ENCODE measurements around the gene PALLD. TPM values are rescaled to one million over a fixed set of nuclear protein-coding genes. Genes with fewer than 3 reads are reported as not detected.

The PALLD gene
- total and polyA plus RNA-seq, 2 donors (not counting 3 experiments of a cell fraction or from before 2014, with no cell fraction given): 13.4 to 48.2 TPM

- H3K9ac ChIP-seq (replicated peaks; ENCODE audit: extremely low read depth, insufficient read depth, low read length): no peak overlapping the region
- FAIRE-seq (no peak), DNase-seq (ENCODE audit: low read depth, low spot score) (no peak)
- no peak for TF ChIP-seq GATA2 (IDR thresholded peaks at IDR 0.05; ENCODE audit: insufficient read depth, insufficient read length, low read depth, low read length)
- no peak for TF ChIP-seq CTCF (IDR thresholded peaks at IDR 0.05; ENCODE audit: extremely low read depth in 1 of 2, insufficient read depth in 1 of 2, low read depth in 1 of 2, low read length in 2 of 2)
- CTCF ChIA-PET: no interaction called here
- no peaks in the 10 kb centered on the region for H4K20me1 ChIP-seq (replicated peaks; ENCODE audit: control insufficient read depth, extremely low read depth, insufficient read depth, low read length)
- H3K36me3 ChIP-seq (ENCODE audit: control insufficient read depth in 2 of 2, extremely low read depth in 1 of 2, insufficient read depth in 2 of 2, low read length in 2 of 2): no peaks in the 10 kb centered on the region
- H2AFZ ChIP-seq (ENCODE audit: low read depth, low read length): peak overlapping the region; percentile 27
- H3K27me3 ChIP-seq (ENCODE audit: control insufficient read depth in 2 of 2, insufficient read depth in 2 of 2, low read length in 2 of 2): no peaks in the 10 kb centered on the region
- no peaks in the 10 kb centered on the region for H3K9me1 ChIP-seq (replicated peaks; ENCODE audit: control insufficient read depth, extremely low read depth, insufficient read depth, low read length)
- dilution Hi-C loops (cut with MboI; ENCODE audit: extremely low pct_ligation_motif_present, low sequenced_read_pairs): no loop called here
- no peak overlapping the region for H3K4me2 ChIP-seq (ENCODE audit: insufficient read depth, low read length)
- H3K79me2 ChIP-seq (ENCODE audit: control insufficient read depth, insufficient read depth, low read length): no peaks in the 10 kb centered on the region
- H3K27ac ChIP-seq (ENCODE audit: insufficient read depth, low read depth, low read length): no peak overlapping the region
- H3K9me3 ChIP-seq (replicated peaks; ENCODE audit: control insufficient read depth, insufficient read depth, low read length): no peaks in the 10 kb centered on the region
- H3K4me3 ChIP-seq (replicated peaks in 1 of 3; ENCODE audit: insufficient read depth in 1 of 3, low read depth in 1 of 3, low read length in 3 of 3): no peak overlapping the region
- POLR2A ChIA-PET: no interaction called here
- no TSS peak for BruUV-seq (replicated peaks)
- H3K4me1 ChIP-seq (ENCODE audit: control insufficient read depth, extremely low read depth, insufficient read depth, low read length): peaks cover 7% of the 10 kb centered on the region
- intact Hi-C loops (cut with micrococcal nuclease): no loop called here
Measured at GRCh38 chr4:168717847-168718246, 221.0 kb downstream of the PALLD start.

GRCh38 chr4:168719725-168720124 lies 222.9 kb downstream of the PALLD start:
- TF ChIP-seq GATA2 (IDR thresholded peaks at IDR 0.05; ENCODE audit: insufficient read depth, insufficient read length, low read depth, low read length): no peak
- TF ChIP-seq MYC (IDR thresholded peaks at IDR 0.05; ENCODE audit: low read depth, low read length): no peak
- TF ChIP-seq FOS (IDR thresholded peaks at IDR 0.05; ENCODE audit: borderline replicate concordance, insufficient read depth, low read length): no peak
- TF ChIP-seq POLR2A (IDR thresholded peaks at IDR 0.05; ENCODE audit: low read depth, low read length): no peak
- no peak for TF ChIP-seq CTCF (IDR thresholded peaks at IDR 0.05; ENCODE audit: extremely low read depth in 1 of 2, insufficient read depth in 1 of 2, low read depth in 1 of 2, low read length in 2 of 2)
- no peak for TF ChIP-seq JUN (IDR thresholded peaks at IDR 0.05; ENCODE audit: borderline replicate concordance, insufficient read depth, insufficient read length, low read depth)
- TF ChIP-seq MAX (IDR thresholded peaks at IDR 0.05; ENCODE audit: insufficient read depth, insufficient read length): no peak
- H3K36me3 ChIP-seq (ENCODE audit: control insufficient read depth in 2 of 2, extremely low read depth in 1 of 2, insufficient read depth in 2 of 2, low read length in 2 of 2): no peaks in the 10 kb centered on the region
- H3K27ac ChIP-seq (ENCODE audit: insufficient read depth, low read depth, low read length): no peak overlapping the region
- no peak overlapping the region for H3K9ac ChIP-seq (replicated peaks; ENCODE audit: extremely low read depth, insufficient read depth, low read length)
- no peaks in the 10 kb centered on the region for H3K79me2 ChIP-seq (ENCODE audit: control insufficient read depth, insufficient read depth, low read length)
- H3K9me1 ChIP-seq (replicated peaks; ENCODE audit: control insufficient read depth, extremely low read depth, insufficient read depth, low read length): no peaks in the 10 kb centered on the region
- no peak overlapping the region for H3K4me2 ChIP-seq (ENCODE audit: insufficient read depth, low read length)
- ChIA-PET CTCF (no interaction called here), POLR2A (no interaction called here)
- H2AFZ ChIP-seq (ENCODE audit: low read depth, low read length): no peak overlapping the region
- DNase-seq (ENCODE audit: low read depth, low spot score) (no peak), FAIRE-seq (no peak)
- H3K9me3 ChIP-seq (replicated peaks; ENCODE audit: control insufficient read depth, insufficient read depth, low read length): no peaks in the 10 kb centered on the region
- no peaks in the 10 kb centered on the region for H3K27me3 ChIP-seq (ENCODE audit: control insufficient read depth in 2 of 2, insufficient read depth in 2 of 2, low read length in 2 of 2)
- intact Hi-C loops (cut with micrococcal nuclease): loop anchor here (5.0 kb wide), 1 partner anchor 48 kb away; no protein-coding TSS in a partner anchor
- H3K4me3 ChIP-seq (replicated peaks in 1 of 3; ENCODE audit: insufficient read depth in 1 of 3, low read depth in 1 of 3, low read length in 3 of 3): no peak overlapping the region
- no TSS peak for BruUV-seq (replicated peaks)
- no peaks in the 10 kb centered on the region for H4K20me1 ChIP-seq (replicated peaks; ENCODE audit: control insufficient read depth, extremely low read depth, insufficient read depth, low read length)
- dilution Hi-C loops (cut with MboI; ENCODE audit: extremely low pct_ligation_motif_present, low sequenced_read_pairs): no loop called here
- H3K4me1 ChIP-seq (ENCODE audit: control insufficient read depth, extremely low read depth, insufficient read depth, low read length): peaks cover 14% of the 10 kb centered on the region

All from endothelial cell of umbilical vein (primary cell).